Purkinje cell (primary cell): ENCODE measurements around the gene NPPB. TPM values are rescaled to one million over a fixed set of nuclear protein-coding genes. Genes with fewer than 3 reads are reported as not detected.

ENCODE experiments used
- polyA plus RNA-seq: library from polyadenylated mRNA; unstranded; fragments of >200 nt; fragmentation: Nextera tagmentation; gene quantifications from 2 replicates; pipeline ENCODE4 v1.2.1, GENCODE V29; 2014

Gene NPPB
- 1.8 TPM in 1 of 2 replicates, not detected in the other for polyA plus RNA-seq

DNA sequence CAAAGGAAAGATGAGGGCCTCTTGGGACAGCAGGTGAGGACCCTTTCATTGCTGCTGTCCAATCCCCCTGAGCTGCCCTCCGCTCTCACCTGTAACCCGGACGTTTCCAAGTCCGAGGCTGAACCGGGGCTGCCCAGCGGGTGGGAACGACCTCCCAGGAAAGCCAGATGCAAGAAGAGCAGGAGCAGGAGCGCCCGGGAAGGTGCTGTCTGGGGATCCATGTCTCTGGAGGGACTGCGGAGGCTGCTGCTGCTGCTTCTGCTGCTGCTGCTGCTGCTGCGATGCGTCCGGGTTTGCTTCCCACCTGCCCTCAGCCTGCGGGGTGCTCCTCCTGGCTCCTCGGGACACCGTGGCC is at the start of gene NPPB:
Gene NPPB (minus strand): TSS at position 333 of the 355 bp plus-strand sequence. CDS start 112 bp downstream, at position 221.

DNA sequence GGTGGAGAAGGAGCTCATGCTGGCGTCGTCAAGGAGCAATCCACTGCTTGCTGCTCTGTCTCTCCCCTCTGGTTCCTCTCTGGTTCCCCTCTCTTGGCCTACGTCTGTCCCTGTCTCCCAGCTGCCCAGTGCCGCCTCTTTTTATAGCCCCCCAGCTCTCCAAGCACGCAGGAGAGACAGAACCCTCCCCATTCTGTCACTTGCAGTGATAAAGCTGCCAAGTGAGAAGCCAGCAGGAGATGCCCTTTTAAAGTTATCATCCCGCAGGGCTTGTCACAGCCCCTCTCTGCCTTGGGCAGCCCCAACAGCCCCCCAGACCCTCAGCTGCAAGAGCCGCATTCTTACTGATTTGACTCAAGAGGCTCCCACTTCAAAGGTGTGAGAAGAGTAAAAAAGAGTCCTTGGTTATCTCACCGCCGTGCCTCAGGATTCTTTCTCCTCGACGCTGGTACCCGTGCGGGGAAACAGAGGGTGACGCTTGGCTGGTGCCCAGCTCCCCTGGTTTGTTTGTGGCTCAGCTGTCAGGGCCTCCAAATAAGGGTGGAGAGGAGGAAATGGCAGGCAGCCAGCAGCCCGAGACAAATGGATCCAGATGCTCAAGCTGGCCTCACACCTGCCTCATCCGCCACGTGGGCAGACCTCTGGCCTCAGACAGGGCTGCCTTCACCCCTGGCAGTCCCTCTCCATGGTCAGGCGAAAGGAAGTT is 10.9 kb downstream of the NPPB start, which contains the start of gene NPPA:
Gene NPPA (minus strand): TSS at position 117 of the 706 bp plus-strand sequence. CDS start 99 bp downstream, at position 18.

Other genes with a start within 250 kb of the NPPB start
- gene FBXO2, start 204.5 kb downstream of the NPPB start, polyA plus RNA-seq: 19.1 and 20.4 TPM in 2 replicates
- 11.0 and 17.4 TPM in 2 replicates for gene FBXO44, start 204.1 kb downstream of the NPPB start, polyA plus RNA-seq
- gene FBXO6, start 194.7 kb downstream of the NPPB start, polyA plus RNA-seq: 2.0 and 2.2 TPM in 2 replicates
- gene MAD2L2, start 177.8 kb downstream of the NPPB start, polyA plus RNA-seq: 6.3 and 13.7 TPM in 2 replicates
- not detected in 2 replicates for gene DRAXIN, start 167.2 kb downstream of the NPPB start, polyA plus RNA-seq
- 1.8 and 1.9 TPM in 2 replicates for gene AGTRAP, start 122.8 kb downstream of the NPPB start, polyA plus RNA-seq
- gene C1orf167, start 96.8 kb downstream of the NPPB start, polyA plus RNA-seq: not detected in 2 replicates
- gene MTHFR, start 53.0 kb downstream of the NPPB start, polyA plus RNA-seq: 0.34 and 0.98 TPM in 2 replicates
- 10.5 and 11.9 TPM in 2 replicates for gene CLCN6, start 52.8 kb downstream of the NPPB start, polyA plus RNA-seq
- 1.8 TPM in 1 of 2 replicates, not detected in the other for gene NPPA, start 11.2 kb downstream of the NPPB start, polyA plus RNA-seq
- gene KIAA2013, start 67.5 kb upstream of the NPPB start, polyA plus RNA-seq: 2.0 and 7.0 TPM in 2 replicates
- gene PLOD1, start 75.8 kb upstream of the NPPB start, polyA plus RNA-seq: 12.0 and 21.7 TPM in 2 replicates
- gene MFN2, start 121.5 kb upstream of the NPPB start, polyA plus RNA-seq: 16.6 and 16.8 TPM in 2 replicates
- gene MIIP, start 160.6 kb upstream of the NPPB start, polyA plus RNA-seq: 1.2 and 2.5 TPM in 2 replicates
- not detected in 2 replicates for gene TNFRSF8, start 204.4 kb upstream of the NPPB start, polyA plus RNA-seq